ENCODE results near the gene ITGA11.

The ITGA11 gene

DNA sequence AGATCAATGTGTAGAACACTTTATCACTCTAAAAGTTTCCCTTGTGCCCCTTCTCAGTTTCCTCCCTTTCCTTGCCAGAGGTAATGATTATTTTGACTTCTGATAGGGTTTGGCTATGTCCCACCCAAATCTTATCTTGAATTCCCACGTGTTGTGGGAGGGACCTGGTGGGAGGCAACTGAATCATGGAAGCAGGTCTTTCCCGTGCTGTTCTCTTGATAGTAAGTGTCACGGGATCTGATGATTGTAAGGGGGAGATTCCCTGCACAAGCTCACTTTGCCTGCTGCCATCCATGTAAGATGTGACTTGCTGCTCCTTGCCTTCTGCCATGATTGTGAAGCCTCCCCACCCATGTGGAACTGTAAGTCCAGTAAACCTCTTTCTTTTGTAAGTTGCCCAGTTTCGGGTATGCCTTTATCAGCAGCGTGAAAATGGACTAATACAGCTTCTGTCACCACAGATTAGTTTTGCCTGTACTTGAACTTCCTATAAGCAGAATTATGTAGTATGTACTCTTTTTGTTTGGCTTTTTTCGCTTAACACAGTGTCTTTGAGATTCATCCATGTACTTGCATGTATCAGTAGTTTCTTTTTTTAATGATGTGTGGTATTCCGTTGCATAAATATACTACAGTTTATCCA lies 147.2 kb downstream of the ITGA11 start:
- no peak for DNase-seq

DNA sequence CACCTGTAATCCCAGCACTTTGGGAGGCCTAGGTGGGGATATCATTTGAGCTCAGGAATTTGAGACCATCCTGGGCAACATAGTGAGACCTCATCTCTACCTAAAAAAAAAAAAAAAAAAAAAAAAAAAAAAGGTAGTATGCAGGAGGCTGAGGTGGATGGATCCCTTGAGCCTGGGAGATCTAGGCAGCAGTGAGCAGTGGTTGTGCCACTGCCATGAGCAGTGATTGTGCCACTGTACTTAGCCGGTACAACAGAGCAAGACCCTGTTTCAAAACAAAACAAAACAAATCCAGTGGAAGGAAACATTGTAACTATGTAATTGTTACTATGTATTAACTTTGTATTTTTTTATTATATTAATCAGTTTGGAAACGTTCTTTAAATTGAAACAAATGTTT lies 148.6 kb downstream of the ITGA11 start:
- DNase-seq: no peak

DNA sequence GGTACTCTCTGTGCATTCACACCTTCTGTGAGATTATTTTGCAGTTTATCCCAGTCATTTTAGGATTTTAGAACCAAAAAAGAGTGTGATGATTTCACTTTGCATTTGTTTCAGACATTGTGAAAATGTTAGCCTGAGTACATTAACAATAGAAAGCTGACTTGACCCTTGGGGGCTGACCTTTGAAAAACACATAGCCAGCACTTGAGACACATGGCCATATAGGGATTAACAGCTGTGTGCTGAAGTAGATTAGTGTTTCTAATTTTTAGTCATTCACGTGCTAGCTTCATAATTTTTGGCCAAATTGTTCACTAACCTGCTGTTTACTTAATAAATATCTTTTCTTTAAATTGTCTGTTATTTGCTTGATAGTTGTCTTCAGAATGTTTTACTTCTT lies 151.0 kb downstream of the ITGA11 start:
- no peak for DNase-seq

DNA sequence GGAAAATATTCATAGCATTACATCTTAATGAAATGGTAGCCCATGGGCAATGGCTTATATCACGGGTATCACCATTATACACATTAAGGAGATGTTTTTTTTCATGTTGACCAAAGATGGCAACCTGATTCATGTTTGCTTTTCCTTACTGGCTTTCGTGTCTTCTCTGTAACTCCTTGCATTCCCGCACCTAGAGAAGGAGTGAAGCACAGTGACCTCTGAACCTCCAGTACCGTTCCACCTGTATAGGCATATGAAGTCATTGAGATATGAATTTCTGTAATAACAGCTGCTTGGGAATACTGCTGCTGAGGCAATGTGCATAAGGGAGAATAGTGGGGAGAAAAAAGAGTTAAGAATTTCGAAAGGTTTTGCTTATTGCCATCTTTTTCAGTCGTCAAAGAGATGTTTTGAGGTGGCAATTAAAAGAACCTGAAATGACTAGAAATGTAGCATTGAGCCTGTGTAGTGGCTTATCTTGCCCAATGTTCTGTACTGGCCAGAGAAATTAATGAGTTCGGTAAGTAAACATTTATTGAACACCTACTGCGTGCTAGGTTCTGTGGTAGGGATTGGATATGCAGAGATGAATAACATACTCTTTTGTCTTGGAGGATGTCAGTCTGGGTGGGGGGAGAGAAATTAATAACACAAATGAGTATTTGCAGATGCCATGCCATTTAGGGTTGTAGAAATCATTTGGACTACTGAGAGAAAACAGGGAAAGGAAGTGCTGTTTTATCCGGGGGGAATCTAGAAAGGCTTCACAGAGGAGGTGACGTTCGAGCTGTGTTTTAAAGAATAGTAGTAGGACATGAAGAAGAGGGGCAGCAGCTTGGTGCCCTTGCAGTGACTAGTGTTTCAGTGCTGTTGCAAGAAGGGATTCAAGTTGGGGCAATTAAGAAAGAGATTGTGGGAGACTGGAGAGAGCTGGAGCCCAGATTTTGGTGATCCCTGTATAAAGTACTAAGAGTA lies 151.9 kb downstream of the ITGA11 start:
- no peak for DNase-seq

DNA sequence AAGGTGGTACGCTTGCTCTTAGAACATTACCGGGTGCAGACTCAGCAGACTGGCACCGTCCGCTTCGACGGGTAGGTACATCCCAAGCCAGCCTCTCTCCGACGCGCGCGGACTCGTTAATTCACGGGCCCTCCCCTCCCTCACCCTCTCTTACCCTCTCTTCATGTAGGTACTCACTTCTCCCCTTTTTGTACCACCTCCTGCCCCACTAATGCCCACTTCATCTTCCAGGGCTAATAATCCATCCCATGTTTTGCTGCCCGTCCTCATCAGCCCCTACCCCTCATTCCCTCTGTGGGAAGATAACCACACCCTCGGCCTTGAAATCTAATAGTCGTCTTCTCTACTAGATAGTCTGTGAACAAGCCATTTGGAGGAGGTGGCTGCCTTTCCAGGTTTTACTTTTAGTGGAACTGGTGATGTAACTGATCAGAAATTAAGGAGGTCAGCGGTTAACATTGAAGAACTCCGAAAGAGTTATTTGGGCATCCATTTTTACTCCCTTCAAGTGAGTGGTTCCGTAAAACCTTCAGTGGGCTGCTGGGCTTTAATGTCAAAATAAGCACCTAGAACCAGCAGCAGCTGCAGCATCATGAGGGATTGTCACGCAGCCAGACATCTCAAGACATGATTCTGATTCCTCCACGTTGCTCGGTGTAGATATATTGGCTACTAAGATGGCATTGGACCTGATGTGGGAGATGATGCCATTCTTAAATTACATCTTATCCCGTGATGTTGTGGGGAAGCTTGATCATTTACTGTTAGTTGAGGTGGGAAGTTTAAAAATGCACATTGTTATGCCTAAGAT lies 153.2 kb downstream of the ITGA11 start:
- DNase-seq: peak; percentile 37

DNA sequence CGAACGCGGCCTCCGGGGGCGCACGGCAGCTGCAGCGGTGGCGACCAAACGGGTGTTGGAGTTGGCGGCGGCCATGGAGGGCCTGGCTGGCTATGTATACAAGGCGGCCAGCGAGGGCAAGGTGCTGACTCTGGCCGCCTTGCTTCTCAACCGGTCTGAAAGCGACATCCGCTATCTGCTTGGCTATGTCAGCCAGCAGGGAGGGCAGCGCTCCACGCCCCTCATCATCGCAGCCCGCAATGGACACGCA lies 153.7 kb downstream of the ITGA11 start:
- peak; percentile 37 for DNase-seq

DNA sequence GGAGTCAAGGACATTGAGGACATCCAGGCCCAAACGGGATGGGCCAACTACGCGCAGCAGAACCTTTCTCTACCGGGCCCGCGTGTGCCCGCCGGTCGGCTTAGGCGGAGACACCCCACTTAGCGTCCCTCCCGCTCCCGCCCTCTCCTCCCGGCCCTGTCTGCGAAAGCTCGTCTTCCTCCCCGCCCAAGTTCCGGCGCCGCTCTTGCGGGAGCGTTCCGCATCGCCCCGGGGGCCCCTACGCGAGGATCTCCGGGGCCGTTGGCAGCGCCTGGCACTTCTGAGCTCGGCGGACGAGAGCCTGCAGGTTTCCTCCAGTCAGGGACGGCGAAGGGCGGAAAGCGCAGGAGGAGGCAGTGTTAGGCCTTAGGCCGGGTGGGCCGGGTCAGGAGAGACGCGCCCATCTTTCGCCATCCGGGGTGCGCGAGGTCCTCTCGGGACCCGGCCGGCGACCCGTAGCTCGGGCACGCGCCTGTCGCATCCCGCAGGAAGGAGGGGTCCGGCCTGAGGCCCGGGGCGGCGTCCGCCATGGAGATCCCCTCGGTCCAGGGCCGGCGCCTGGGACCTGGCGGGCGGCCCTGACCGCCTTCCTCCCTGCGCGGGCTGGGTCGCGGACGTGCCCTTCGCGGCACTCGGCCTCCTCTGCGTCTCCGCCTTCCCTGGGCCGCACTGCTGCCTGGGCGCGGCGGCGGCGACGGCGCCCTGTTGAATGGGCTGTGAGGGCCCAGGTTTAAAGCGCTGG lies 154.2 kb downstream of the ITGA11 start, which contains the start of gene FEM1B:
FEM1B (plus strand) TSS at position 143 of the 742 bp plus-strand sequence. CDS start 673 bp downstream, outside the sequence.
- peak; percentile 59 for DNase-seq

DNA sequence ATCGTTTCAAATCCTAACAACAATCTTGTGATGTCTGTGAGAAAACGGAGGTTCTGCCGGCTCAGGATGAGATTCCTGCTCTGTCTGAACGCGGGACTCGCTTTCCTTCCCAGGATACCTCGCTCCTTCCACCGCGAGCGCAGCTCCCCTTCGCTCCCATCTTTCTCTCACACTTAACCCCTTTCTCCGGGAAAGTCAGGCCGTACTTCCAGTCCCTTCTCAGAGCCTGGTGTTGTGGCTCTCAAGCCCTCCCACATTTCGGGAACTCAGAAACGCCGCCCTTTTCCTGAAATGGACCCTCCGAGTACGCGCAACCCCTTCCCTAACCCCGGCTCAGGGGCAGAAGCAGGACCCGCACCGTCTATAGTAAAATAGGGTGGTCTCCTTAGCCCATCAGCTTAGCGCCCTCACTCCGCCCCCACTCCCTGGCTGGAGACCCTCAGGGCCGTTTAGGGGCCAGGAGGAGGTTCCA lies 154.8 kb downstream of the ITGA11 start:
- DNase-seq: peak; percentile 51

DNA sequence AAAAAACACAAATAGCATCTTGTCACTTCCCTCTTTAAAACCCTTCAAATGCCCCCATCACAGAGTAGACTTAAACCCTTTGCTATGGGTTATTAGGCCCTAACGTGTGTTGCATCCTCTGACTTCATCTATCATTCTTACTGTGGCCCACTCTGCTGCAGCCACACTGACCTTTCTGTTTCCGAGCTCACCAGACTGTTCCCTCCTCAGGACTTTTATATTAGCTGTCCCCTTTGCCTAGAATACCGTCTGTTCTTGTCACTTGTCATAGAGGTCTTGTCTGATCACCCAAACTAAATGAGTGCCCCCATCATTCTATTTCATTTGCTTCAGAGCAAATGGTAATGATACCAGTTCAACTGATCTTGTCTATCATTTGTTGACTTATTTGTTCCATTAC lies 155.3 kb downstream of the ITGA11 start:
- DNase-seq: no peak

DNA sequence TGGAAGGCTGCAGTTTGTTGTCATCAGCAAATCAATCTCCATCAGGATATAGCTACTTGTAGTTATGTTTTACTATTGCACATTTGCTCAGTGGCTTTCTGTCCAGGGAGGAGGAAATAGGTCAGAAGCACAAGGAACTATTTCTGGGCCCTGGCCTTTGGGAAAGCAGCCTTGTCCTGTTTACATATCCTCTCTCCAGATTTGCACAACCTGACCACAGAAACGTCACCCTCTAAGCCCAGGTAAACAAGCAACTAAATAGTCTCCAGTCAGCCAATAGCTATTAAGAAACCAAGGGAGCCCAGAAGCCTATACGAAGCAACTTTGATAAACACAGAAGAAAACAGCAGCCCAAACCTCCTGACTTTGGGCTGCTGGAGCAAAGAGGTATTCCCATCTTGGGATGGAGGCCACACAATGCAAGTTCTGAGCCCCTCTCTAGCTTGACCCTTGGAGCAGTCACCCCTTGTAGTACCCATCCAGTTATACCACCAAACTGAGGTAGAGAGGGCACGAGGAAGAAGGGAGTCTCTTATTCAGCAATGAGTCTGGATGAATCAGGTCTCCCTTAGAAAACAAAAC lies 156.7 kb downstream of the ITGA11 start:
- peak; percentile 31 for DNase-seq

DNA sequence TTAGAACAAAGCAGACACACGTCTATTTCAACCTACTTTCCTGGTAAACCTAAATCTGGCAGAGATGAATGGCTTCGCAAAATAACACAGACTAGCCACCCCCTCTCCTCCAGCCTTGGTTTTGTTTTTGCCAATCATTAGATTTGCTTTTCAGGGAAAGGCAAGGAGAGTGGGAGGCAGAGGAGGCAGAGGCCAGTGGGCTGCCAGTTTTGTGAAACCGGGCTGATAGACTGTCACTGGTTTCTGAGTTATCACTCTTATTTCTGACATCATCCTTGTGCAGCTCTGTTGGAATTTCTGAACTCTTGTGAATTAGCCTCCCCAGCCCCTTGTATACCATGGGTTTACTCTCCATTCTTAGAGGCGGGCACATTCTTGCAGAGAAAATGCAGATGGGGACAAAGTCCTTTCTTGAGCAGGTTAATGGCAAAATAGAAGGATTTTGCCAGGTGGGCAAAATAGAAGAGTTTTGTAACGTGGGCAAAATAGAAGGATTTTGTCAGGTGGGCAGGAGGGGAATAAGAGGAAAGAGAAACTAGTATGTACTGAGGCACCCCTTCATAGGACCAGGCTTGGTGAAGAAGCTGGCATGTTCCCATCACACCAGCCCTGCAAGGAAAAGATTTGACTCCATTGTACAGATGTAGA lies 157.6 kb downstream of the ITGA11 start:
- no peak for DNase-seq

DNA sequence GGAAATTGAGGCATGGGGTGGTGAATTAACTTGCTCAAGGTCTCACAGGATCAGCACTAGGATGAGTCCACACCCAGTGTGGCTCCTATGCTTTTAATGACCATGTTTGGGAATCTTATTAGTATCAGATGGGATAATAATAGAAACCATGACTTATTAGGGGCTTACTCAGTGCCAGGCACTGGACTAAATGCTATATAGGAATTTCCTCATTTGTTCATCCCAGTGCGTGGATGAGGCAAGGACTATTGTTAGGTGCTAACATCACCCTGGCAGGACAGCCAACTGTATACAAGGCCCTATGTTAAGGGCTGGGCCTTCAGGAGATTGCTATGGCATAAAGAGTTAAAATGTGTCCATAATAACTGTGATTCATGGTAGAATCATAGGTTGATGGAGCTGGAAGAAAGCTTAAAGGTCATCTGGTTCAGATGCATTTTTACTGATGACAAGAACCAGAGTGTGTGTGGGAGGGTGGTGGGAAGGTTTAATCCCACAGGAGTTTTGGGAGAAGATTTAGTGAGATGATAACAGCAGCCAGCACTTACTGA lies 159.2 kb downstream of the ITGA11 start:
- no peak for DNase-seq

DNA sequence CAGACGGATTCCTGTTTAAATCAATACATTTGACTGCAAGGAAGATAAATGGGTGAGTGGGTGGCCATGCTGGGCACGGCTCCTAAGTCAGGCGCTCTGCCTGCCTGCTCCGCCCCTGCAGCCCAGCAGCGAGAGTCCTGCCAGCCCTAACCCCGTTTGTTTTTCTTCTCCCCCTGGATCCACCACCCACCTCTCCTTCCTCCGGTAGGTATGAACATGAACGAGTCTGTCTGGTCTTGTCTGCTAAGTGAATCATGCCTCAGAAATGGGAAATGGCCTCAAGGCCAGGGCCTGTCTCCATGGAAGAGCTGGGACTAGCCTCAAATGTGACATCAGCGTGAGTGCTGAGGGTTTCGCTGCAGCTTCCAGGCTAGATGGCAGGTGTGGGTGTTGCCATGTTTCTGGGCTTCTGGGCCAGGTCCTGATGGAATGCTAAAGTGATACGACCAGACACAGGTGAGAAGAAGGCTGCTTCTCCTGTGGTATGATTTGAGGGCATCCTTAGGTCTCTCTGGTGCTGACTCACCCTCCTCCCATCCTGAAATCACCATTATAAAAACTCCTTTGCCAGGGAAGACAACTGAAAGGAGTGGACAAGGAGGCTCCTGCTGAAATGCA lies 160.0 kb downstream of the ITGA11 start:
- DNase-seq: peak; percentile 47

DNA sequence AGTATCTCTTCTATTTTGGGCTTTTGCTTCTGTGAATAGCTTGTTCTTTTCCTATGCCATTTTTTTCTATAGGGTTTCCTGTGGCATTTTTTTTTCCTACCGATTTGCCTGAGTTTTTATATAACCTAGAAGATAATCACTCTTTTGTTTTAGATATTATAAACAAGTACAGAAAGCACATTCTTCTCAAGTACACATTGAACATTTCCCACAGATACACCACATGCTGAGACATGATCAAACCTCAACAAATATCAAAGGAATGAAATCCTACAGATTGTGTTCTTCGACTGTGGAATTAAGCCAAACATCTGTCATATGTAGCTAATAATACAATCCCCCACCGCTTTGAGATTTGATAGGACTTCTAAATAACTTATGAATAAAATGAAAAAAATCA lies 163.6 kb downstream of the ITGA11 start:
- DNase-seq: no peak

DNA sequence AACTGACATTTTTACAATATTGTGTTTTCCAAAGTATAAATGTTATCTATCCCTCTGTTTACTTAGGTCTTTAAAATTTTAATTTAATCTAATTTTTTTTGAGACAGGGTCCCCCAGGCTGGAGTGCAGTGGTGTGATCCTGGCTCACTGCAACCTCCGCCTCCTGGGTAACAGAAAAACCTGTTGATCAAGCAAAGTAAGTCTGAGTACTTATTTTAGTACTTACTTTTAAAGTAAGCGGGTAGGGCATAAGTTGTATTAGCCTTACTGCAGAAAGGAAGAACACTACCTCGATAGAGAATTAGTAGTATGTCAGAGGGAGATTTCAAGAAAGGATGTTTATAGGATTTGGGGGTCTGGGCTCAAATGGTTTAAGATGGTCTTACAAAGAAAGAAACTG lies 166.3 kb downstream of the ITGA11 start:
- no peak for DNase-seq

DNA sequence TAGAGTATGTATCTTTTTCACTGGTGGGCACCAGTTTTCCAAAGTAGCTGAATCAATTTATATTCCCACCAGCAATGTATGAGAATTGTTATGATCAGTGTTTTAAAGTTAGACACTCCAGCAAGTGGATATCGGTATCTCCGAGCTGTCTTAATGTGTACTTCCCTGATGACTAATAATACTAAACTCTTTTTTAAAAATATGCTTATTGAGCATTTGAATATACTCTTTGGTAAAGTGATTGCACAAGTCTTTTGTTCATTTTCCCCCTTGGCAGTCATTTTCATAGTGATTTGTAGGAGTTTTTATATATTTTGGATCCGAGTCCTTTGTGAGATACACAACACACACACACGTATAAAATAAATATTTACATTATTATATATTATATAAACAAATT lies 166.9 kb downstream of the ITGA11 start:
- no peak for DNase-seq

DNA sequence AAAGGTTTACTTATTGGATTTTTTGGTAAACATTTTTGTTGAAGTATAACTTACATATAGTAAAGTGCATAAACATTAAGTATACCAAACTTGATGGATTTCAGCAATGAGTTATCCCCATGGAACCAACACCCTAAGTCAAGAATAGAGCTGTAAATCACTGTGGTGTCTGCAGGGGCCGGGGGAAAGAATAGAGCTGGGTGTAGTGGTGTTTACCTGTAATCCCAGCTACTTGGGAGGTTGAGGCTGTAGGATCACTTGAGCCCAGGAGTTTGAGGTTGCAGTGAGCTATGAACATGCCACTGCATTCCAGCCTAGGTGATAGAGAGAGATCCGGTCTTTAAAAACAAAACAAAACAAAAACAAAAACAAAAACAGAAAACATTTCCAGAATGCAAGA lies 167.7 kb downstream of the ITGA11 start:
- no peak for DNase-seq

DNA sequence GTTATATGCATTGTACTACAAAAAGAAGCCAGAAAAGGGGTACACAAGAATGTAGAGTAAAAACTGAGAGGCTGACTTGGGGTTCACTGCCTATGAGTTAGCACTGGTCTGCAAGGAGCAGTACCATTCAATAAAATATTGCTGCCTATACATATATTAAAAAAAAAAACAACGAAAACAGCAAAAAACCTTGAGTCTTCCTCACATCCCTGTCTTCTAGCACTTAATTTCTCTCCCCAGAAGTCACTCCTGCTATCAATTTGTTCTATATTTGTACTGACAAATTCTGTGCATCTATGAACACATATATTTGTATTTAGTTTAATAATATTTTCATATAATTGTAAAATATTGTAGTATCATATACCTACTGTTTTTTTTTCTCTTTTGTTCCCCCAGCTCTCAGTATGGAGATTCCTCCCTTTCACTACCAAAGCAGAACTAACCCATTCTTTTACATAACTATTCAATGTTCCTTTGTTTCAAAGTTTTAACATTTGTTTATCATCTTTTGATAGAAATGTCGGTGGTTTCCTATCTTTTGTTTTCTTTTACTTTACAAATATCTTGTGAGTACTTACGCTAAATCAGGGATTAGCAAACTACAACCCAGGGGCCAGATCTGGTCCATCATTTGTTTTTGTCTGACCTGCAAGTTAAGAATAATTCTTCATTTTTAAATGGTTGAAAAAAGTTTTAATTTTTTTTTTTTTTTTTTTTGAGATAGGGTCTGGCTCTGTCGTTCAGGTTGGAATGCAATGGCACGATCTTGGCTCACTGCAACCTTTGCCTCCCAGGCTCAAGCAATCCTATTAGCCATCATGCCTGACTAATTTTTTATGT lies 169.2 kb downstream of the ITGA11 start:
- DNase-seq: no peak

DNA sequence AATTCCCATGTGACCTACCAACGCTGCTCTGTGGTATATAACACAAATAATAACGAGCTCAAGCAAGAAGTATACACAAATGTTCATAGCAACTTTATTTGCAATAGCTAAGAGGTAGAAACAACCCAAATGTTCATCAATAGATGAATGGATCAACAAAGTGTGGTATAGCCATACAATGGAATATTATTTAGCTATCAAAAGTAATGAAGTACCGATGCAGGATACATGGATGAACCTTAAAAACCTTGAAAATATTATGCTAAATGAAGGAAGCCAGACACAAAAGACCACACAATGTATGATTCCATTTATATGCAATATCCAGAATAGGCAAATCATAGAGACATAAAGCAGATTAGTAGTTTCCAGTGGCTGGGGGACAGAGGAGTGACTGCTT lies 170.0 kb downstream of the ITGA11 start:
- DNase-seq: no peak

DNA sequence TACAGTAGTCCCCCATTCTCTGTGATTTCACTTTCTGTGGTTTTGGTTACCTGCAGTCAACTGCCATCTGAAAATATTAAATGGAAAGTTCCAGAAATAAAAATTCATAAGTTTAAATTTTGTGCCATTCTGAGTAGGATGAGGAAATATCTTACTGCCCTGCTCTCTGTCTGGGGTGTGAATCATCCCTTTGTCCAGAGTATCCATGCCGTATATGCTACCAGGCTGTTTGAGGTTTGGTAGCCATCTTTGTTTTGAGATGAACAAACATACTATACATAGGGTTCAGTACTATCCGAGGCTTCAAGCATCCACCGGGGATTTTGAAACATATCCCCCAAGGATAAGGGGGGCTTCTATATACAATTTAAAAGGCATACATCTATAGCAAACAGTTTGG lies 170.7 kb downstream of the ITGA11 start:
- DNase-seq: no peak
